Osteocyte (in vitro differentiated cells): ENCODE measurements around the gene NECAP2. TPM values are rescaled to one million over a fixed set of nuclear protein-coding genes. Genes with fewer than 3 reads are reported as not detected.

Source experiments
- DNase-seq: peaks from one replicate; pipeline ENCODE4 v3.0.0; 2021; ENCODE audit warnings: mixed read lengths; ENCODE audit not compliant: unreplicated experiment; ENCODE audit errors: extremely low spot score
- H3K27ac Mint-ChIP-seq: one replicate; pipeline ENCODE4 v1.8.0; 2021; ENCODE audit warnings: mild to moderate bottlenecking, mixed read lengths; ENCODE audit not compliant: unreplicated experiment
- H3K27me3 Mint-ChIP-seq: one replicate; pipeline ENCODE4 v1.8.0; 2021; ENCODE audit warnings: mixed read lengths; ENCODE audit not compliant: unreplicated experiment
- H3K36me3 Mint-ChIP-seq: one replicate; pipeline ENCODE4 v1.8.0; 2021; ENCODE audit warnings: mixed read lengths; ENCODE audit not compliant: unreplicated experiment
- H3K4me1 Mint-ChIP-seq: one replicate; pipeline ENCODE4 v1.8.0; 2021; ENCODE audit warnings: mixed read lengths; ENCODE audit not compliant: unreplicated experiment
- H3K4me3 Mint-ChIP-seq: one replicate; pipeline ENCODE4 v1.8.0; 2021; ENCODE audit warnings: mild to moderate bottlenecking, moderate library complexity, mixed read lengths; ENCODE audit not compliant: unreplicated experiment
- H3K9me3 Mint-ChIP-seq: one replicate; pipeline ENCODE4 v1.8.0; 2021; ENCODE audit warnings: mixed read lengths; ENCODE audit not compliant: unreplicated experiment
- total RNA-seq: library from RNA; stranded (reverse); gene quantifications from 2 replicates; pipeline ENCODE4 v1.2.1, GENCODE V29; 2021
- TF ChIP-seq, protein P1 (sequence below): fragments of 200-600 bp; sonication (generic); IDR thresholded peaks from 2 replicates; pipeline ENCODE4 v1.5.0; 2021; ENCODE audit warnings: antibody characterized with exemption, mild to moderate bottlenecking, moderate library complexity

Gene NECAP2
- total RNA-seq, 1 donor from 2014 or later = 62.0 TPM

GRCh38 chr1:16394977-16395376 lies 45.5 kb upstream of the NECAP2 start:
- Mint-ChIP-seq H3K4me3 (no peak overlapping the region), H3K36me3 (peaks cover 10% of the 10 kb centered on the region), H3K9me3 (no peaks in the 10 kb centered on the region), H3K27ac (no peak overlapping the region), H3K4me1 (peaks cover 29% of the 10 kb centered on the region), H3K27me3 (no peaks in the 10 kb centered on the region)
- TF ChIP-seq, protein P1, sequence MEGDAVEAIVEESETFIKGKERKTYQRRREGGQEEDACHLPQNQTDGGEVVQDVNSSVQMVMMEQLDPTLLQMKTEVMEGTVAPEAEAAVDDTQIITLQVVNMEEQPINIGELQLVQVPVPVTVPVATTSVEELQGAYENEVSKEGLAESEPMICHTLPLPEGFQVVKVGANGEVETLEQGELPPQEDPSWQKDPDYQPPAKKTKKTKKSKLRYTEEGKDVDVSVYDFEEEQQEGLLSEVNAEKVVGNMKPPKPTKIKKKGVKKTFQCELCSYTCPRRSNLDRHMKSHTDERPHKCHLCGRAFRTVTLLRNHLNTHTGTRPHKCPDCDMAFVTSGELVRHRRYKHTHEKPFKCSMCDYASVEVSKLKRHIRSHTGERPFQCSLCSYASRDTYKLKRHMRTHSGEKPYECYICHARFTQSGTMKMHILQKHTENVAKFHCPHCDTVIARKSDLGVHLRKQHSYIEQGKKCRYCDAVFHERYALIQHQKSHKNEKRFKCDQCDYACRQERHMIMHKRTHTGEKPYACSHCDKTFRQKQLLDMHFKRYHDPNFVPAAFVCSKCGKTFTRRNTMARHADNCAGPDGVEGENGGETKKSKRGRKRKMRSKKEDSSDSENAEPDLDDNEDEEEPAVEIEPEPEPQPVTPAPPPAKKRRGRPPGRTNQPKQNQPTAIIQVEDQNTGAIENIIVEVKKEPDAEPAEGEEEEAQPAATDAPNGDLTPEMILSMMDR = no peak
- no peak for DNase-seq

- no peak for DNase-seq
- no peaks in the 10 kb centered on the region for H3K9me3 Mint-ChIP-seq
- no peaks in the 10 kb centered on the region for H3K27me3 Mint-ChIP-seq
- peaks cover 19% of the 10 kb centered on the region for H3K4me1 Mint-ChIP-seq
- H3K27ac Mint-ChIP-seq = no peak overlapping the region
- H3K36me3 Mint-ChIP-seq = peaks cover 10% of the 10 kb centered on the region
- TF ChIP-seq, protein P1 = no peak
- H3K4me3 Mint-ChIP-seq = no peak overlapping the region
Observed at GRCh38 chr1:16396591-16396990, 43.9 kb upstream of the NECAP2 start.

DNA sequence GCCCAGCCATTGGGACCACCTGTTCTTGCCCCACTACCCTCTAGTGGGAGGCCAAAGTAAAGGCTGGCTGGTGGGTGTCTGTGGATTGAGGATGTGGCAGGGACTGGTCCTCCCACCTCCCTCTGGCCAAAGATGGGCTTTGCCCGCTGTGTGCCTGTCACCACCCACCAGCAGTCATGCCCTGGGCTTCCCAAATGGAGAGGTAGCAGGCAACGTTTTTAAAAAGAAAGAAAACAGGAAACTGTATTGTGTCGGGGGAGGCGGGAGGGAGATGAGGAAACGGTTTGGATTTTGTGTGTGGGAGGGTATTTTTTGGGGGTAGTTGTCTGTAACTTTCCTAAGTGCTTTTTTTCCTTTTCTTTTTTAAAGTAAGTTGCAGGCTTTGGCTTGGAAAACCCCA lies 43.4 kb upstream of the NECAP2 start:
- Mint-ChIP-seq H3K36me3 (peaks cover 10% of the 10 kb centered on the region), H3K27me3 (no peaks in the 10 kb centered on the region), H3K4me1 (peaks cover 16% of the 10 kb centered on the region), H3K4me3 (no peak overlapping the region), H3K27ac (no peak overlapping the region), H3K9me3 (no peaks in the 10 kb centered on the region)
- DNase-seq = no peak
- TF ChIP-seq, protein P1 = no peak

GRCh38 chr1:16398371-16398953 lies 42.1 kb upstream of the NECAP2 start:
- no peak for DNase-seq
- Mint-ChIP-seq H3K4me3 (no peak overlapping the region), H3K27me3 (no peaks in the 10 kb centered on the region), H3K4me1 (peaks cover 5% of the 10 kb centered on the region), H3K27ac (peak overlapping the region; percentile 38), H3K36me3 (peaks cover 9% of the 10 kb centered on the region), H3K9me3 (no peaks in the 10 kb centered on the region)
- TF ChIP-seq, protein P1 = no peak

GRCh38 chr1:16402742-16403141 lies 37.8 kb upstream of the NECAP2 start:
- no peak for DNase-seq
- no peak overlapping the region for H3K27ac Mint-ChIP-seq
- TF ChIP-seq, protein P1 = no peak
- H3K36me3 Mint-ChIP-seq = peaks cover 4% of the 10 kb centered on the region
- no peaks in the 10 kb centered on the region for H3K9me3 Mint-ChIP-seq
- H3K4me1 Mint-ChIP-seq = no peaks in the 10 kb centered on the region
- H3K27me3 Mint-ChIP-seq = no peaks in the 10 kb centered on the region
- no peak overlapping the region for H3K4me3 Mint-ChIP-seq
